AG09319 (cell line): ENCODE measurements around the gene STIMATE.

ENCODE experiments used
- DNase-seq: peaks from one replicate; pipeline ENCODE4 v3.0.0-alpha.2; 2010; ENCODE audit warnings: low read depth; ENCODE audit errors: extremely low read depth
- CTCF ChIP-seq: IDR thresholded peaks from 2 replicates; pipeline ENCODE4 v1.5.1; 2011; ENCODE audit warnings: low read depth, mild to moderate bottlenecking, inconsistent platforms, low read length, moderate library complexity

STIMATE gene

GRCh38 chr3:52843108-52843865 lies 54.1 kb downstream of the STIMATE start:
- no peak for DNase-seq

GRCh38 chr3:52842424-52842823 lies 54.9 kb downstream of the STIMATE start:
- no peak for DNase-seq
- TF ChIP-seq CTCF = no peak

More at GRCh38 chr3:52843108-52843865, 54.1 kb downstream of the STIMATE start:
- TF ChIP-seq CTCF = no peak

- TF ChIP-seq CTCF = no peak
- DNase-seq = no peak
Measured at GRCh38 chr3:52841981-52842340, 55.4 kb downstream of the STIMATE start.

- TF ChIP-seq CTCF = no peak
- DNase-seq = no peak
Measured at GRCh38 chr3:52841211-52841980, 56.0 kb downstream of the STIMATE start.

- no peak for TF ChIP-seq CTCF
- no peak for DNase-seq
Measured at GRCh38 chr3:52839892-52840545, 57.3 kb downstream of the STIMATE start.

- DNase-seq = no peak
- no peak for TF ChIP-seq CTCF
Measured at GRCh38 chr3:52839268-52839575, 58.1 kb downstream of the STIMATE start.
